Mesenchymal stem cell (in vitro differentiated cells and primary cell): Measurements from ENCODE around the gene GABRP.
"Not testable (repeated sequence)": the region's sequence is repeated elsewhere in the genome, so short reads cannot be mapped to it uniquely, and the experiment has no call there.

ENCODE experiments used
- DNase-seq: peaks from one replicate; pipeline ENCODE4 v3.0.0-alpha.2; 2013
- H2AFZ ChIP-seq: one replicate; pipeline ENCODE4 v1.6.1; 2013; ENCODE audit warnings: low read depth, mild to moderate bottlenecking, control low read depth, inconsistent platforms, low read length, moderate library complexity
- H2AK5ac ChIP-seq: 2 replicates; pipeline ENCODE4 v1.6.1; 2013; ENCODE audit warnings: low read length, moderate library complexity, mild to moderate bottlenecking, inconsistent platforms; ENCODE audit not compliant: severe bottlenecking
- H2BK120ac ChIP-seq: one replicate; pipeline ENCODE4 v1.6.1; 2013; ENCODE audit warnings: low read depth, mild to moderate bottlenecking, inconsistent platforms, low read length, moderate library complexity
- H2BK12ac ChIP-seq, 2 experiments: one replicate each; pipeline ENCODE4 v1.6.1; 2013; ENCODE audit warnings: inconsistent platforms in 2 of 2, low read length in 2 of 2, mild to moderate bottlenecking in 2 of 2, moderate library complexity in 2 of 2, control low read depth in 1 of 2
- H2BK15ac ChIP-seq: one replicate; pipeline ENCODE4 v1.6.1; 2013; ENCODE audit warnings: mild to moderate bottlenecking, low read depth, inconsistent platforms; ENCODE audit not compliant: poor library complexity, severe bottlenecking
- H2BK5ac ChIP-seq: 2 replicates; pipeline ENCODE4 v1.6.1; 2013; ENCODE audit warnings: low read depth, mild to moderate bottlenecking, low read length, control low read depth, inconsistent platforms; ENCODE audit not compliant: poor library complexity, severe bottlenecking
- H3K14ac ChIP-seq, 2 experiments: one replicate each; pipeline ENCODE4 v1.6.1; 2013; ENCODE audit warnings: inconsistent platforms in 2 of 2, low read length in 2 of 2, control low read depth in 1 of 2, mild to moderate bottlenecking in 1 of 2, moderate library complexity in 1 of 2
- H3K18ac ChIP-seq, 2 experiments: one replicate each; pipeline ENCODE4 v1.6.1; 2013; ENCODE audit warnings: inconsistent platforms in 2 of 2, low read length in 2 of 2, control low read depth in 1 of 2, low read depth in 1 of 2, mild to moderate bottlenecking in 1 of 2
- H3K23ac ChIP-seq, 2 experiments: one replicate each; pipeline ENCODE4 v1.6.1; 2013; ENCODE audit warnings: inconsistent platforms in 2 of 2, low read length in 2 of 2, mild to moderate bottlenecking in 2 of 2, moderate library complexity in 2 of 2, control low read depth in 1 of 2
- H3K27ac ChIP-seq: 2 replicates; pipeline ENCODE4 v1.5.1; 2013; ENCODE audit warnings: mild to moderate bottlenecking, moderate library complexity, low read length, control low read depth, inconsistent platforms; ENCODE audit not compliant: poor library complexity, severe bottlenecking
- H3K27me3 ChIP-seq, 2 experiments: 2 replicates each; pipeline versions ENCODE4 v1.6.1 to v1.7.0; 2013; ENCODE audit warnings: low read length in 2 of 2, mild to moderate bottlenecking in 2 of 2, moderate library complexity in 2 of 2, control low read depth in 1 of 2, inconsistent platforms in 1 of 2; ENCODE audit not compliant: control insufficient read depth in 1 of 2, insufficient read depth in 1 of 2
- H3K36me3 ChIP-seq, 2 experiments: 2 replicates each; pipeline versions ENCODE4 v1.6.1 to v1.7.0; 2013; ENCODE audit warnings: low read length in 2 of 2, control low read depth in 1 of 2, inconsistent platforms in 1 of 2, low read depth in 1 of 2, mild to moderate bottlenecking in 1 of 2; ENCODE audit not compliant: insufficient read depth in 2 of 2, control insufficient read depth in 1 of 2
- H3K4ac ChIP-seq, 2 experiments: one replicate each; pipeline ENCODE4 v1.6.1; 2013; ENCODE audit warnings: inconsistent platforms in 2 of 2, low read length in 2 of 2, mild to moderate bottlenecking in 2 of 2, moderate library complexity in 2 of 2, control low read depth in 1 of 2, low read depth in 1 of 2
- H3K4me1 ChIP-seq: 2 replicates; pipeline ENCODE4 v1.6.1; 2013; ENCODE audit warnings: low read depth, low read length, control low read depth; ENCODE audit not compliant: control insufficient read depth, insufficient read depth
- H3K4me2 ChIP-seq: 2 replicates; pipeline ENCODE4 v1.6.1; 2013; ENCODE audit warnings: low read length, mild to moderate bottlenecking, inconsistent platforms; ENCODE audit not compliant: poor library complexity, severe bottlenecking
- H3K4me3 ChIP-seq, 2 experiments: 2 replicates each; pipeline versions ENCODE4 v1.5.1 to v1.7.0; 2013; ENCODE audit warnings: low read length in 2 of 2, mild to moderate bottlenecking in 2 of 2, control low read depth in 1 of 2, low read depth in 1 of 2; ENCODE audit not compliant: insufficient read depth in 1 of 2
- H3K79me1 ChIP-seq: replicated peaks from 2 replicates; pipeline ENCODE4 v1.6.1; 2013; ENCODE audit warnings: mild to moderate bottlenecking, control low read depth, low read length, inconsistent platforms; ENCODE audit not compliant: poor library complexity, severe bottlenecking
- H3K9ac ChIP-seq: 2 replicates; pipeline ENCODE4 v1.7.0; 2013; ENCODE audit warnings: mild to moderate bottlenecking, low read length, moderate library complexity
- H3K9me3 ChIP-seq: 2 replicates; pipeline ENCODE4 v1.7.0; 2013; ENCODE audit warnings: mild to moderate bottlenecking, low read length; ENCODE audit not compliant: control insufficient read depth
- H4K8ac ChIP-seq: one replicate; pipeline ENCODE4 v1.6.1; 2013; ENCODE audit warnings: inconsistent platforms, mild to moderate bottlenecking, low read length, moderate library complexity
- H4K91ac ChIP-seq: one replicate; pipeline ENCODE4 v1.6.1; 2013; ENCODE audit warnings: mild to moderate bottlenecking, low read length, inconsistent platforms
- WGBS: methylation state at CpG from one replicate; pipeline ENCODE4 v1.1.7; 2013; ENCODE audit warnings: mixed read lengths; 5-methylcytosine and 5-hydroxymethylcytosine counted together

GABRP gene

DNA sequence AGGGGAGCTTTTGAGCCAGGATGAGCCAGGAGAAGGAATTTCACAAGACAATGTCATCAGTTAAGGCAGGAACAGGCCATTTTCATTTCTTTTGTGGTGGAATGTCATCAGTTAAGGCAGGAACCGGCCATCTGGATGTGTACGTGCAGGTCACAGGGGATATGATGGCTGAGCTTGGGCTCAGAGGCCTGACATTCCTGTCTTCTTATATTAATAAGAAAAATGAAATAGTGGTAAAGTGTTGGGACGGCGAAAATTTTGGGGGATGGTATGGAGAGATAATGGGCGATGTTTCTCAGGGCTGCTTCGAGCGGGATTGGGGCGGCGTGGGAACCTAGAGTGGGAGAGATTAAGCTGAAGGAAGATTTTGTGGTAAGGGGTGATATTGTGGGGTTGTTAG is 21.2 kb upstream of the GABRP start:
- not testable (repeated sequence) for H2BK15ac ChIP-seq, H4K8ac ChIP-seq, H3K4me3 ChIP-seq, H2BK12ac ChIP-seq, H3K9ac ChIP-seq, H3K18ac ChIP-seq, H3K36me3 ChIP-seq, H2BK120ac ChIP-seq, H3K4ac ChIP-seq, H3K79me1 ChIP-seq, H3K9me3 ChIP-seq, DNase-seq, H2AFZ ChIP-seq, H3K27ac ChIP-seq, H3K23ac ChIP-seq, H3K4me2 ChIP-seq, H3K14ac ChIP-seq, H2AK5ac ChIP-seq, H4K91ac ChIP-seq, H3K4me1 ChIP-seq, H2BK5ac ChIP-seq
- peaks cover 10 to 12% of the 10 kb centered on the region in 2 experiments for H3K27me3 ChIP-seq
- WGBS: 88% methylated on average over 9 of the region's 9 CpGs

- H3K18ac ChIP-seq, H3K23ac ChIP-seq, H3K4me2 ChIP-seq, H4K8ac ChIP-seq, H2BK12ac ChIP-seq, H3K36me3 ChIP-seq, H3K9me3 ChIP-seq, H3K14ac ChIP-seq, H2BK120ac ChIP-seq, H2AK5ac ChIP-seq, H2AFZ ChIP-seq, H3K4me1 ChIP-seq, DNase-seq, H2BK5ac ChIP-seq, H3K79me1 ChIP-seq, H3K9ac ChIP-seq, H4K91ac ChIP-seq, H3K4me3 ChIP-seq, H3K4ac ChIP-seq, H2BK15ac ChIP-seq, H3K27ac ChIP-seq: not testable (repeated sequence)
- H3K27me3 ChIP-seq: peaks cover 12 to 32% of the 10 kb centered on the region in 2 experiments
- WGBS: 54% methylated on average over 9 of the region's 9 CpGs
Observed at GRCh38 chr5:170765868-170766267, 17.7 kb upstream of the GABRP start.

- H3K14ac ChIP-seq: no peak overlapping the region
- no peak for DNase-seq
- no peak overlapping the region for H2AK5ac ChIP-seq
- H3K4me3 ChIP-seq: no peak overlapping the region
- H2AFZ ChIP-seq: no peak overlapping the region
- no peaks in the 10 kb centered on the region for H3K79me1 ChIP-seq
- no peak overlapping the region for H4K91ac ChIP-seq
- H3K18ac ChIP-seq: no peak overlapping the region
- no peaks in the 10 kb centered on the region for H3K4me1 ChIP-seq
- H3K9ac ChIP-seq: no peak overlapping the region
- no peak overlapping the region for H2BK15ac ChIP-seq
- no peak overlapping the region for H2BK5ac ChIP-seq
- no peak overlapping the region for H3K23ac ChIP-seq
- H2BK120ac ChIP-seq: no peak overlapping the region
- H3K4ac ChIP-seq: no peak overlapping the region
- peaks cover 12 to 31% of the 10 kb centered on the region in 2 experiments for H3K27me3 ChIP-seq
- H3K36me3 ChIP-seq: no peaks in the 10 kb centered on the region
- no peak overlapping the region for H3K27ac ChIP-seq
- no peaks in the 10 kb centered on the region for H3K9me3 ChIP-seq
- no peak overlapping the region for H2BK12ac ChIP-seq
- no peak overlapping the region for H4K8ac ChIP-seq
- H3K4me2 ChIP-seq: no peak overlapping the region
- WGBS: 90% methylated on average over 4 of the region's 6 CpGs
Observed at GRCh38 chr5:170769246-170769645, 14.3 kb upstream of the GABRP start.

- Histone ChIP-seq H2BK15ac (no peak overlapping the region), H3K36me3 (no peaks in the 10 kb centered on the region), H2BK5ac (no peak overlapping the region), H3K4me2 (no peak overlapping the region), H4K8ac (no peak overlapping the region), H3K4ac (no peak overlapping the region), H2AK5ac (no peak overlapping the region), H2AFZ (no peak overlapping the region), H3K27ac (no peak overlapping the region), H2BK120ac (no peak overlapping the region), H3K18ac (no peak overlapping the region), H3K14ac (no peak overlapping the region), H3K23ac (no peak overlapping the region), H3K9ac (no peak overlapping the region), H3K79me1 (no peaks in the 10 kb centered on the region), H3K4me3 (no peak overlapping the region), H3K4me1 (no peaks in the 10 kb centered on the region), H3K9me3 (no peaks in the 10 kb centered on the region), H2BK12ac (no peak overlapping the region), H3K27me3 (peaks cover 12 to 31% of the 10 kb centered on the region in 2 experiments), H4K91ac (no peak overlapping the region)
- WGBS: 66% methylated on average over 5 of the region's 5 CpGs
- no peak for DNase-seq
Observed at GRCh38 chr5:170769898-170770416, 13.6 kb upstream of the GABRP start.
